HG02970 (cell line): ENCODE data around the gene INSRR.

Source experiments
- ATAC-seq: cut with Tn5 transposase; IDR thresholded peaks from one replicate; pipeline ENCODE4 v1.9.1; 2021; ENCODE audit warnings: mild to moderate bottlenecking, moderate library complexity, moderate number of reproducible peaks; ENCODE audit not compliant: unreplicated experiment, low FRiP score

The INSRR gene

GRCh38 chr1:156858959-156859522, at the start of gene INSRR:
TSS of gene INSRR (minus strand) at chr1:156859117. CDS start at chr1:156858621, 496 bp downstream.
- no peak for ATAC-seq

- no peak for ATAC-seq
Measured at GRCh38 chr1:156908541-156908940, 49.6 kb upstream of the INSRR start.

- no peak for ATAC-seq
Measured at GRCh38 chr1:156906206-156906906, 47.4 kb upstream of the INSRR start.

- ATAC-seq: no peak
Measured at GRCh38 chr1:156905651-156906050, 46.7 kb upstream of the INSRR start.

- ATAC-seq: no peak
Measured at GRCh38 chr1:156905176-156905575, 46.3 kb upstream of the INSRR start.

- no peak for ATAC-seq
Measured at GRCh38 chr1:156904187-156904959, 45.5 kb upstream of the INSRR start.

GRCh38 chr1:156903328-156904091, 44.6 kb upstream of the INSRR start:
- no peak for ATAC-seq

GRCh38 chr1:156901966-156902915, 43.3 kb upstream of the INSRR start:
- no peak for ATAC-seq

GRCh38 chr1:156901590-156901900, 42.6 kb upstream of the INSRR start:
- ATAC-seq: no peak

GRCh38 chr1:156900896-156901589, 42.1 kb upstream of the INSRR start:
- ATAC-seq: no peak

- no peak for ATAC-seq
Measured at GRCh38 chr1:156899956-156900718, 41.2 kb upstream of the INSRR start.

GRCh38 chr1:156898971-156899664, 40.2 kb upstream of the INSRR start:
- ATAC-seq: no peak

GRCh38 chr1:156898161-156898566, 39.2 kb upstream of the INSRR start:
- no peak for ATAC-seq

- no peak for ATAC-seq
Measured at GRCh38 chr1:156897078-156897825, 38.3 kb upstream of the INSRR start.

- ATAC-seq: no peak
Measured at GRCh38 chr1:156896490-156897033, 37.6 kb upstream of the INSRR start.

GRCh38 chr1:156895927-156896326, 37.0 kb upstream of the INSRR start:
- no peak for ATAC-seq

GRCh38 chr1:156895455-156895812, 36.5 kb upstream of the INSRR start:
- no peak for ATAC-seq
